ENCODE data around the gene NTRK1.

The NTRK1 gene

GRCh38 chr1:156816561-156817328 is 43.9 kb upstream of the NTRK1 start, which contains the start of gene SH2D2A (continued):
- TF ChIP-seq EGR2 (tag by site-specific recombination; IDR thresholded peaks at IDR 0.05; ENCODE audit: low read depth) (peak; percentile 41; the same call in 1 of the 2 replicates), GLIS1 (tag by site-specific recombination; IDR thresholded peaks at IDR 0.05) (peak; percentile 76), SP2 (tag by site-specific recombination; IDR thresholded peaks at IDR 0.05) (peak; percentile 26; the same call in 1 of the 2 replicates), ZBTB17 (tag by site-specific recombination; IDR thresholded peaks at IDR 0.05) (0 out of 2 replicates have a peak, but pooled peaks have one; percentile 29), ZFHX2 (tag by site-specific recombination; conservative IDR thresholded peaks at IDR 0.05) (peak; percentile 29; the same call in 1 of the 2 replicates), ZNF600 (tag by site-specific recombination; IDR thresholded peaks at IDR 0.05) (peak; percentile 79), PRDM1 (tag by site-specific recombination; IDR thresholded peaks at IDR 0.05) (0 out of 2 replicates have a peak, but pooled peaks have one; percentile 57), ZXDB (tag by site-specific recombination; IDR thresholded peaks at IDR 0.05) (no peak), ZBTB21 (tag by site-specific recombination; IDR thresholded peaks at IDR 0.05) (peak; percentile 81), ELK4 (IDR thresholded peaks at IDR 0.05; ENCODE audit: borderline replicate concordance, low read depth, low read length) (no peak)

- Histone ChIP-seq H3K36me3 (ENCODE audit: control insufficient read depth in 2 of 2, insufficient read depth in 1 of 2, low read length in 2 of 2) (no peaks in the 10 kb centered on the region), H3K4me1 (ENCODE audit: control insufficient read depth, insufficient read depth, low read length) (no peaks in the 10 kb centered on the region), H3K27ac (ENCODE audit: extremely low read depth, low read depth, low read length) (no peak overlapping the region), H3K4me3 (ENCODE audit: low read depth, low read length) (no peak overlapping the region), H3K9me3 (ENCODE audit: control insufficient read depth, insufficient read depth, low read depth, low read length) (no peaks in the 10 kb centered on the region)
- no peak for TF ChIP-seq ZNF623 (tag by site-specific recombination; IDR thresholded peaks at IDR 0.05)
- TF ChIP-seq PRDM10 (tag by site-specific recombination; IDR thresholded peaks at IDR 0.05) = 0 out of 2 replicates have a peak, but pooled peaks have one; percentile 15
- no peak for TF ChIP-seq ZNF785 (tag by site-specific recombination; IDR thresholded peaks at IDR 0.05)
- TF ChIP-seq PRDM2 (tag by site-specific recombination; IDR thresholded peaks at IDR 0.05; ENCODE audit: borderline replicate concordance) = no peak
- POLR2A ChIA-PET = interaction anchor here (0.7 kb wide), 1 partner anchor 73 kb away, joined by 6 read pairs; no protein-coding TSS in a partner anchor
- CTCF ChIA-PET = interaction anchor here (1.3 to 2.2 kb wide), 6 partner anchors 12 to 133 kb away, joined by 3 to 20 read pairs (median 8); partner anchors contain the start of gene NTRK1
Observed at GRCh38 chr1:156821801-156822200, 38.9 kb upstream of the NTRK1 start.

Data from HEK293 (cell line).